H1 (cell line): ENCODE measurements around the gene IL21. TPM values are rescaled to one million over a fixed set of nuclear protein-coding genes. Genes with fewer than 3 reads are reported as not detected.

Source experiments
- CTCF ChIA-PET: fragments of 300-600 bp; sonication (Branson Sonifier 250); formaldehyde crosslinking; loops from one replicate; lab custom pipeline; 2021; ENCODE audit not compliant: partially characterized antibody; lab: Charles Lee
- POLR2A ChIA-PET: fragments of 300-600 bp; sonication (Branson Sonifier 250); formaldehyde crosslinking; loops from one replicate; lab custom pipeline; 2021; ENCODE audit warnings: inconsistent platforms; ENCODE audit not compliant: partially characterized antibody; lab: Charles Lee
- DNase-seq, 2 experiments: peaks; one replicate each; pipeline versions ENCODE4 v3.0.0 to v3.0.0-alpha.2; 2010 to 2022; ENCODE audit warnings: low spot score in 2 of 2, low read depth in 1 of 2, mixed read lengths in 1 of 2
- FAIRE-seq: peaks from 2 replicates; lab custom pipeline; 2011; peaks lifted over from hg19 to GRCh38; lab: Jason Lieb, UNC
- H2AFZ ChIP-seq: 2 replicates; pipeline ENCODE4 v1.8.1; 2012; ENCODE audit warnings: low read length, inconsistent platforms
- H2AK5ac ChIP-seq: 2 replicates; pipeline ENCODE4 v1.6.1; 2013; ENCODE audit warnings: low read depth, low read length
- H2BK120ac ChIP-seq: replicated peaks from 2 replicates; pipeline ENCODE3; 2013; ENCODE audit warnings: low read depth, low read length, inconsistent platforms
- H2BK12ac ChIP-seq: 2 replicates; pipeline ENCODE4 v1.6.1; 2013; ENCODE audit warnings: low read depth, low read length
- H2BK15ac ChIP-seq: 2 replicates; pipeline ENCODE4 v1.6.1; 2013; ENCODE audit warnings: low read length
- H2BK20ac ChIP-seq: 2 replicates; pipeline ENCODE4 v1.6.1; 2013; ENCODE audit warnings: low read length
- H2BK5ac ChIP-seq: 2 replicates; pipeline ENCODE4 v1.6.1; 2013; ENCODE audit warnings: low read depth, low read length
- H3K14ac ChIP-seq: 2 replicates; pipeline ENCODE4 v1.6.1; 2013; ENCODE audit warnings: inconsistent platforms; ENCODE audit not compliant: insufficient read length
- H3K18ac ChIP-seq: 2 replicates; pipeline ENCODE4 v1.6.1; 2013; ENCODE audit warnings: low read length; ENCODE audit errors: extremely low read depth
- H3K23ac ChIP-seq: 2 replicates; pipeline ENCODE4 v1.6.1; 2013; ENCODE audit warnings: inconsistent platforms; ENCODE audit not compliant: insufficient read length
- H3K23me2 ChIP-seq: 2 replicates; pipeline ENCODE4 v1.6.1; 2013; ENCODE audit warnings: low read depth, low read length
- H3K27ac ChIP-seq: 2 replicates; pipeline ENCODE4 v1.6.1; 2011; ENCODE audit warnings: low read depth, low read length, inconsistent platforms
- H3K27me3 ChIP-seq, 4 experiments: replicated peaks in 1 of 4; 1 replicate in 1 of 4; 2 replicates in 3 of 4; pipeline versions ENCODE4 v1.6.1 to v1.8.1; 2011 to 2013; ENCODE audit warnings: low read length in 3 of 4, mild to moderate bottlenecking in 3 of 4, inconsistent platforms in 2 of 4, mixed read lengths in 2 of 4, moderate library complexity in 1 of 4; ENCODE audit not compliant: control insufficient read depth in 3 of 4, insufficient read depth in 3 of 4; ENCODE audit errors: extremely low read depth in 1 of 4
- H3K36me3 ChIP-seq, 4 experiments: 2 replicates each; pipeline versions ENCODE4 v1.6.1 to v1.8.1; 2011 to 2013; ENCODE audit warnings: mild to moderate bottlenecking in 4 of 4, low read length in 3 of 4, moderate library complexity in 2 of 4, control low read depth in 1 of 4, inconsistent platforms in 1 of 4; ENCODE audit not compliant: insufficient read depth in 4 of 4, control insufficient read depth in 2 of 4
- H3K4ac ChIP-seq: replicated peaks from 2 replicates; pipeline ENCODE3; 2013; ENCODE audit warnings: low read length, low read depth, mixed read lengths, inconsistent platforms; ENCODE audit not compliant: insufficient read length
- H3K4me1 ChIP-seq, 4 experiments: replicated peaks in 1 of 4; 1 replicate in 1 of 4; 2 replicates in 3 of 4; pipeline versions ENCODE4 v1.6.1 to v1.8.1; 2011 to 2013; ENCODE audit warnings: low read length in 3 of 4, inconsistent platforms in 2 of 4, mixed read lengths in 1 of 4; ENCODE audit not compliant: insufficient read depth in 4 of 4, control insufficient read depth in 3 of 4
- H3K4me2 ChIP-seq, 2 experiments: 2 replicates each; pipeline versions ENCODE4 v1.6.1 to v1.8.1; 2011 to 2013; ENCODE audit warnings: low read depth in 2 of 2, low read length in 2 of 2, control low read depth in 1 of 2, inconsistent platforms in 1 of 2, mild to moderate bottlenecking in 1 of 2; ENCODE audit not compliant: insufficient read depth in 1 of 2
- H3K4me3 ChIP-seq, 4 experiments: fragments of 200-600, 300-600 bp in 1 of 4; sonication (generic), shearing (Covaris generic), sonication (Bioruptor Twin) in 1 of 4; 2 replicates each; pipeline versions ENCODE4 v1.5.1 to v1.8.1; 2011 to 2016; ENCODE audit warnings: low read length in 4 of 4, low read depth in 3 of 4, control low read depth in 2 of 4, inconsistent platforms in 2 of 4, mild to moderate bottlenecking in 2 of 4, mixed read lengths in 1 of 4, moderate library complexity in 1 of 4; ENCODE audit not compliant: insufficient read depth in 2 of 4; ENCODE audit errors: extremely low read depth in 1 of 4
- H3K56ac ChIP-seq: replicated peaks from 2 replicates; pipeline ENCODE3; 2013; ENCODE audit warnings: low read depth, mild to moderate bottlenecking, mixed read lengths, low read length, inconsistent platforms; ENCODE audit not compliant: insufficient read length
- H3K79me1 ChIP-seq: 2 replicates; pipeline ENCODE4 v1.6.1; 2013; ENCODE audit warnings: low read depth, low read length, control low read depth
- H3K79me2 ChIP-seq, 2 experiments: 2 replicates each; pipeline versions ENCODE4 v1.6.1 to v1.8.1; 2012 to 2013; ENCODE audit warnings: low read length in 2 of 2, mild to moderate bottlenecking in 2 of 2, inconsistent platforms in 1 of 2; ENCODE audit not compliant: insufficient read depth in 2 of 2, control insufficient read depth in 1 of 2
- H3K9ac ChIP-seq, 4 experiments: replicated peaks in 1 of 4; 1 replicate in 1 of 4; 2 replicates in 3 of 4; pipeline versions ENCODE4 v1.6.1 to v1.8.1; 2011 to 2013; ENCODE audit warnings: low read depth in 3 of 4, low read length in 3 of 4, control low read depth in 2 of 4, mild to moderate bottlenecking in 2 of 4, moderate library complexity in 2 of 4, inconsistent platforms in 1 of 4; ENCODE audit errors: extremely low read depth in 1 of 4
- H3K9me3 ChIP-seq, 2 experiments: 2 replicates each; pipeline versions ENCODE4 v1.6.1 to v1.8.1; 2012 to 2013; ENCODE audit warnings: mild to moderate bottlenecking in 2 of 2, moderate library complexity in 2 of 2, control low read depth in 1 of 2, inconsistent platforms in 1 of 2, low read depth in 1 of 2, low read length in 1 of 2, mixed read lengths in 1 of 2; ENCODE audit not compliant: insufficient read depth in 2 of 2
- H4K20me1 ChIP-seq, 2 experiments: replicated peaks in 1 of 2; 2 replicates each; pipeline versions ENCODE3 to v1.8.1; 2011 to 2013; ENCODE audit warnings: inconsistent platforms in 2 of 2, low read length in 2 of 2, mild to moderate bottlenecking in 1 of 2; ENCODE audit not compliant: insufficient read depth in 2 of 2, control insufficient read depth in 1 of 2
- H4K5ac ChIP-seq: 2 replicates; pipeline ENCODE4 v1.6.1; 2013; ENCODE audit warnings: low read length, low read depth, mixed read lengths, inconsistent platforms; ENCODE audit not compliant: insufficient read length
- H4K8ac ChIP-seq: 2 replicates; pipeline ENCODE4 v1.8.0; 2013; ENCODE audit warnings: mild to moderate bottlenecking, moderate library complexity, low read length, inconsistent platforms; ENCODE audit not compliant: insufficient read depth; ENCODE audit errors: extremely low read depth
- H4K91ac ChIP-seq: replicated peaks from 2 replicates; pipeline ENCODE3; 2013; ENCODE audit warnings: low read length, mixed read lengths, inconsistent platforms; ENCODE audit not compliant: insufficient read length
- HDAC2 ChIP-seq, 2 experiments: fragments of 300-600 bp in 1 of 2; sonication (generic) in 1 of 2; IDR thresholded peaks; 2 replicates each; pipeline ENCODE4 v1.6.1; 2011 to 2012; ENCODE audit warnings: low read depth in 2 of 2, low read length in 2 of 2, mild to moderate bottlenecking in 2 of 2, moderate library complexity in 2 of 2, borderline replicate concordance in 1 of 2, inconsistent platforms in 1 of 2
- SIX5 ChIP-seq: IDR thresholded peaks from 2 replicates; pipeline ENCODE4 v1.6.1; 2011; ENCODE audit warnings: mild to moderate bottlenecking, low read depth, low read length
- WGBS, 2 experiments: shearing (Covaris generic) in 1 of 2; methylation state at CpG; one replicate each; pipeline versions ENCODE4 v1.1.6 to v1.1.7; 2013 to 2015; ENCODE audit warnings: low lambda C conversion rate in 2 of 2, mixed read lengths in 2 of 2, inconsistent platforms in 1 of 2, low coverage in 1 of 2, missing lambda C conversion rate in 1 of 2; ENCODE audit not compliant: insufficient replicate concordance in 2 of 2, insufficient coverage in 1 of 2, insufficient read length in 1 of 2; ENCODE audit errors: extremely low coverage in 1 of 2, missing lambda C conversion rate in 1 of 2; 5-methylcytosine and 5-hydroxymethylcytosine counted together
- polyA plus RNA-seq, 7 experiments: library from polyadenylated mRNA; depleted of rRNA in 3 of 7; stranded (reverse) in 5 of 7; unstranded in 2 of 7; fragments of >200 nt in 5 of 7; fragments of 200-250 nt in 2 of 7; gene quantifications; 1 replicate in 5 of 7; 2 replicates in 1 of 7; 4 replicates in 1 of 7; pipeline versions ENCODE4 v1.2.1 to v1.2.3, GENCODE V29; 2011 to 2013; ENCODE audit warnings: missing spikeins in 2 of 7, mixed read lengths in 2 of 7
- total RNA-seq: library from RNA; stranded (reverse); fragmentation: NEBNext Ultra II Directional; extraction: Animal tissue kit (Norgen Biotek cat#: 25700); gene quantifications from 2 replicates; pipeline ENCODE4 v1.2.1, GENCODE V29; 2021
- TF ChIP-seq, protein P1 (sequence below): IDR thresholded peaks from 2 replicates; pipeline ENCODE4 v1.6.1; 2011; ENCODE audit warnings: low read depth, mild to moderate bottlenecking, low read length; ENCODE audit not compliant: insufficient read depth
- TF ChIP-seq, protein P2 (sequence below): IDR thresholded peaks from 2 replicates; pipeline ENCODE4 v1.6.1; 2012; ENCODE audit warnings: inconsistent platforms

IL21 gene
- total and polyA plus RNA-seq, 2 of the 8 experiments (the other 6 are each of a cell fraction or from before 2014, with no cell fraction given): not detected

DNA sequence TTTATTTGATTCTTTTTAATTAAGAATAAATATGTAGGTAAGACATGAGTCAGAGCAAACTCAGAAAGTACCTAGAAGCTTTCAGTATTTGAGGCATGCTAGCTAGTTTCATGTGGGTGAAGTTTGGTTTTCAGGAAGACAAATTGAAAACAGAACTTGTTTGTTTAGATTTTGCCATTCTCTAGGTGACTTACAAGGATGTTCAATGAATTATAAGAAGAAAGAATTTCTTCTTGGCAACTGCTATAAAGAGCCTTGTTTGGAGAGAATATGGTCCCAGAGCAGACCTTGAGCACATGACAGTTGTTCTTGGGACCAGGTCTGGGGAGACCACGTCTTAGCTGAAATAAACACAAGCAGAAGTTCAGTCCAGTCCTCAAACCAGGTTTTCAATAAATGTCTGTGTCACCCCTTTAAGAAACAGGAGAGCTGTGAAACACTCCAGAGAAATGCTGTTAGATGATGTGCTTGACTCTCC, 38.0 kb upstream of the IL21 start:
- no peaks in the 10 kb centered on the region for H3K79me1 ChIP-seq
- no peaks in the 10 kb centered on the region for H3K9me3 ChIP-seq
- H2BK15ac ChIP-seq: no peak overlapping the region
- H3K56ac ChIP-seq: no peak overlapping the region
- no peaks in the 10 kb centered on the region for H3K79me2 ChIP-seq
- no peak overlapping the region for H2BK5ac ChIP-seq
- DNase-seq: no peak
- H4K20me1 ChIP-seq: no peaks in the 10 kb centered on the region
- H4K91ac ChIP-seq: no peak overlapping the region
- H3K14ac ChIP-seq: no peak overlapping the region
- H3K4me1 ChIP-seq: no peaks in the 10 kb centered on the region
- POLR2A ChIA-PET: no interaction called here
- no peak overlapping the region for H3K23ac ChIP-seq
- no peak overlapping the region for H2AK5ac ChIP-seq
- TF ChIP-seq SIX5 (no peak), HDAC2 (IDR thresholded peaks at IDR 0.05; ENCODE audit: borderline replicate concordance in 1 of 2, low read depth in 2 of 2, low read length in 2 of 2) (no peak)
- TF ChIP-seq, protein P1, sequence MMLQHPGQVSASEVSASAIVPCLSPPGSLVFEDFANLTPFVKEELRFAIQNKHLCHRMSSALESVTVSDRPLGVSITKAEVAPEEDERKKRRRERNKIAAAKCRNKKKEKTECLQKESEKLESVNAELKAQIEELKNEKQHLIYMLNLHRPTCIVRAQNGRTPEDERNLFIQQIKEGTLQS: no peak
- TF ChIP-seq, protein P2, sequence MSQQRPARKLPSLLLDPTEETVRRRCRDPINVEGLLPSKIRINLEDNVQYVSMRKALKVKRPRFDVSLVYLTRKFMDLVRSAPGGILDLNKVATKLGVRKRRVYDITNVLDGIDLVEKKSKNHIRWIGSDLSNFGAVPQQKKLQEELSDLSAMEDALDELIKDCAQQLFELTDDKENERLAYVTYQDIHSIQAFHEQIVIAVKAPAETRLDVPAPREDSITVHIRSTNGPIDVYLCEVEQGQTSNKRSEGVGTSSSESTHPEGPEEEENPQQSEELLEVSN: no peak
- no peak overlapping the region for H3K27ac ChIP-seq
- H4K8ac ChIP-seq: no peak overlapping the region
- no peak overlapping the region for H2BK120ac ChIP-seq
- no peak overlapping the region for H2AFZ ChIP-seq
- H3K4me2 ChIP-seq: no peak overlapping the region
- no peak overlapping the region for H4K5ac ChIP-seq
- H3K18ac ChIP-seq: no peak overlapping the region
- no peak overlapping the region for H2BK20ac ChIP-seq
- no peaks in the 10 kb centered on the region for H3K36me3 ChIP-seq
- CTCF ChIA-PET: interaction anchor here (0.6 kb wide), 2 partner anchors 429 to 709 kb away, joined by 4 to 5 read pairs; no protein-coding TSS in a partner anchor
- no peak overlapping the region for H3K9ac ChIP-seq
- H2BK12ac ChIP-seq: no peak overlapping the region
- no peaks in the 10 kb centered on the region for H3K23me2 ChIP-seq
- H3K4me3 ChIP-seq: no peak overlapping the region
- no peak for FAIRE-seq
- 100% methylated on average over 1 of the region's 1 CpG; no CpG with 5 or more reads in 1 of the 2 experiments for WGBS, 2 experiments
- H3K27me3 ChIP-seq: no peaks in the 10 kb centered on the region
- no peak overlapping the region for H3K4ac ChIP-seq
